Measurements from ENCODE around the gene NOTCH2.
"Not testable (repeated sequence)": the region's sequence is repeated elsewhere in the genome, so short reads cannot be mapped to it uniquely, and the experiment has no call there.

GRCh38 chr1:120069920-120070214 is 405 bp upstream of the NOTCH2 start:
- TF ChIP-seq CTCF (IDR thresholded peaks at IDR 0.05); POLR2A (IDR thresholded peaks at IDR 0.05); POLR2AphosphoS5 (IDR thresholded peaks at IDR 0.05; ENCODE audit: insufficient read depth in 1 of 2, low read depth in 1 of 2): not testable (repeated sequence)

All from vagina (tissue), 2 donors.